Anterior cingulate cortex (tissue), 58 donors: ENCODE measurements around the gene CNN2.

Experiments used
- DNase-seq, 58 donors: peaks; one replicate each; lab custom pipeline; 2025; lab: John Stamatoyannopoulos, UW

The CNN2 gene

DNA sequence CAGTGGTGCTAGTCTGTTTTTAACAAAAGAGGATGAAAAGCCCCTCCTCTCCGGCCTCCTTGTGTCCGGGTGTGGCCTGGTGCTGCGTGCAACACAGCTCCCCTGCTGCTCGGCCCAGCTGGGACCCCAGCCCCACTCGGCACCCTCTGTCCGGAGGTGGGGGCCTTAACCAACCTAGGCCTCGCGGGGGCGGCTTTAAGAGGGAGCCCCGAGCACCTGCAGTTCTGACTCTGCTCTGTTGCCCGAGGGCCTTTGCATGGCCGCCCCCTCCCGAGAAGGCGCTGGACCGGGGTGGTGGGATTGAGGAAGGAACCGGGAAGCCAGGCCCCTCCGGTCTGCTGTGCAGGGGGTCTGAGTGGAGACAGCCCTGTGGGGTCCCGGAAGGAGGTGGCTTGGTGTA, 31.9 kb upstream of the CNN2 start:
- no peak for DNase-seq

- peak in 5 of 58 donors; percentile 15 to 30 (median 20) for DNase-seq
These were observed 31.2 kb upstream of the CNN2 start for GRCh38 chr19:995051-995827.

GRCh38 chr19:996051-996838, 30.2 kb upstream of the CNN2 start:
- DNase-seq = peak in 2 of 58 donors; percentile 9 to 15

GRCh38 chr19:998064-998463, 28.3 kb upstream of the CNN2 start:
- no peak for DNase-seq

GRCh38 chr19:999379-999719, 27.1 kb upstream of the CNN2 start:
- DNase-seq = no peak

- peak in 1 of 58 donors; percentile 8 for DNase-seq
These were observed 26.3 kb upstream of the CNN2 start, which contains the start of gene GRIN3B for GRCh38 chr19:1000095-1000494. Gene GRIN3B (plus strand): TSS chr19:1000419. CDS start chr19:1000438, 19 bp downstream.

DNA sequence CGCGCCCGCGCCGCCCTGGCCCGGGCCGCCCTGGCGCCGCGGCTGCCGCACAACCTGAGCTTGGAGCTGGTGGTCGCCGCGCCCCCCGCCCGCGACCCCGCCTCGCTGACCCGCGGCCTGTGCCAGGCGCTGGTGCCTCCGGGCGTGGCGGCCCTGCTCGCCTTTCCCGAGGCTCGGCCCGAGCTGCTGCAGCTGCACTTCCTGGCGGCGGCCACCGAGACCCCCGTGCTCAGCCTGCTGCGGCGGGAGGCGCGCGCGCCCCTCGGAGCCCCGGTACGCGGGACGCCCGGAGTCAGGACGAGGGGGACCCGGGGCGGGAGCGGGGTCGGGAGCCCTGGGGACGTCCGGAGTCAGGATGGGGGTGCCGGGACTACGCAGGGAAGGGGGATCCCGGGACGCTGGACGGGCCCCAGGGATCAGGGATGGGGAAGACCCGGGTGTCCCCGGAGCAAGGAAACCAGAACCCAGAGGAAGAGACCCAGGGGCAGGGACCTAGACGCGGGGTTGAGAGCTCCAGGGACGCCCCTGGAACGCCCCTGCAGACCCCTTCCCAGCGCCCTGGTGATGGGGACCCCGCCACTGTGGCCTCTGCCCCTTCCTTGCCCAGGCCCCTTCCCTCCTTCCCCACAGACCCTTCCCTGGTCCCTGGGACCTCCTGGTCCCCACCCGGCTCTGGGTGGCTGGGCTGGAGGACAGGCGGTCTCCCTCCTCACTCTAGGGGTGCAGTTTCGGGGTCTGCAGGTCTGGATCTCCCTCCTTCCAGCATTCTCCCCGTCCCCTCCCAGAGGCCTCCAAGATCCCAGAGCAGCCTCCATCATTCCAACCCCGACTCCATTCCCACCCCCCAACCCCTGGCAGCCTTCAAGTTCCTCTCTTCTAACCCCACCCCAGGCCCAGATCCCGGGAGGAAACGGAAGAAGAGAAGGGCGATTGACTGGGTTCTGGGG, 25.5 kb upstream of the CNN2 start:
- DNase-seq = no peak

DNA sequence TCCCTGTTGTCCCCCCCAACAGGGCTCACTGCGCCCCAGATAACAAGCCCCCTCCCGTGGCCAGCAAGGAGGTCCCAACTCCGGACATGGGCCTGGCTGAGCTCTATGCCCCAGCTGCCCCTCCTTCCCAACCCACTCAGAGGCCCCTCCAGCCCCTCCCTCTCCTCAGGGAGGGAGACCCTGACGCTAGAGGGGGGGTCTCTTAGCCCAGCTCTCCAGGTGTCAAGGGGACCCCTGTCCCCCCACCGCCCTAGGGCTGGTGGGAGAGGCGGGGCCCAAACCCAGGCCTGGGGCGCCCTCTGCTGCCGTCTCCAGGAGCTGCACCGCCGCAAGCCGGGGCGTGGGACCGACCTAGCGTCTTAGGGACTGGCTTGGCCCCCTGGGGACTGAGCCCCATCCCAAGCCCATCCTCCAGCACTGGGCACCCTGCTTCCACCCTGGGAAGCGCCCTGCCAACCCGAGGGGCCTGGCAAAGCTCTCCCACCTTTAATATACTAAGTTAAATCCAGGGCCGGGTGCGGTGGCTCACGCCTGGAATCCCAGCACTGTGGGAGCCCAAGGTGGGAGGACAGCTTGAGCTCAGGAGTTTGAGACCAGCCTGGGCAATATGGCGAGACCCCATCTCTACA, 24.8 kb upstream of the CNN2 start:
- DNase-seq = peak in 15 of 58 donors; percentile 5 to 57 (median 11)

- no peak for DNase-seq
These were observed 23.8 kb upstream of the CNN2 start for GRCh38 chr19:1002600-1002999.

DNA sequence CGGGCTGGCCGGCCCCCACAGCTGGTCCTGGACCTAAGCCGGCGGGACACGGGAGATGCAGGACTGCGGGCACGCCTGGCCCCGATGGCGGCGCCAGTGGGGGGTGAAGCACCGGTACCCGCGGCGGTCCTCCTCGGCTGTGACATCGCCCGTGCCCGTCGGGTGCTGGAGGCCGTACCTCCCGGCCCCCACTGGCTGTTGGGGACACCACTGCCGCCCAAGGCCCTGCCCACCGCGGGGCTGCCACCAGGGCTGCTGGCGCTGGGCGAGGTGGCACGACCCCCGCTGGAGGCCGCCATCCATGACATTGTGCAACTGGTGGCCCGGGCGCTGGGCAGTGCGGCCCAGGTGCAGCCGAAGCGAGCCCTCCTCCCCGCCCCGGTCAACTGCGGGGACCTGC, 23.1 kb upstream of the CNN2 start:
- no peak for DNase-seq

DNA sequence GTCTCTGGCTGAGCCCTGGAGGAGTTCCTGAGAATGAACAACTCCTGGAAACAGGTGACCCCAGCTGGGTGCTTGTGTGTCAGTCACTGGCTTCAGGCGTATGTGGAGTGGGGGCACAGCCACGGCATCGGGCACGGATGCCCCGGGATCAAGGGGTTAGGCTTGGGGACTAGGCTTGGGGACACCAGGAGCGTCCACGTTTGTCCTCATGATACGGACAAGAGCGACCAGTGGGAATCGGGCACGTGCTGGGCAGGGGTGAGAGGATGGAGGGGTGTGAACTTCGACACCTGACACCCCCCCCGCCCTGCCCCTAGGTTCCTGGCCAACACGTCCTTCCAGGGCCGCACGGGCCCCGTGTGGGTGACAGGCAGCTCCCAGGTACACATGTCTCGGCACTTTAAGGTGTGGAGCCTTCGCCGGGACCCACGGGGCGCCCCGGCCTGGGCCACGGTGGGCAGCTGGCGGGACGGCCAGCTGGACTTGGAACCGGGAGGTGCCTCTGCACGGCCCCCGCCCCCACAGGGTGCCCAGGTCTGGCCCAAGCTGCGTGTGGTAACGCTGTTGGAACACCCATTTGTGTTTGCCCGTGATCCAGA, 22.1 kb upstream of the CNN2 start:
- DNase-seq = no peak

GRCh38 chr19:1004803-1005664, 21.4 kb upstream of the CNN2 start:
- DNase-seq = no peak

GRCh38 chr19:1006711-1007398, 19.6 kb upstream of the CNN2 start:
- DNase-seq = no peak

- no peak for DNase-seq
These were observed 18.8 kb upstream of the CNN2 start for GRCh38 chr19:1007399-1008251.

DNA sequence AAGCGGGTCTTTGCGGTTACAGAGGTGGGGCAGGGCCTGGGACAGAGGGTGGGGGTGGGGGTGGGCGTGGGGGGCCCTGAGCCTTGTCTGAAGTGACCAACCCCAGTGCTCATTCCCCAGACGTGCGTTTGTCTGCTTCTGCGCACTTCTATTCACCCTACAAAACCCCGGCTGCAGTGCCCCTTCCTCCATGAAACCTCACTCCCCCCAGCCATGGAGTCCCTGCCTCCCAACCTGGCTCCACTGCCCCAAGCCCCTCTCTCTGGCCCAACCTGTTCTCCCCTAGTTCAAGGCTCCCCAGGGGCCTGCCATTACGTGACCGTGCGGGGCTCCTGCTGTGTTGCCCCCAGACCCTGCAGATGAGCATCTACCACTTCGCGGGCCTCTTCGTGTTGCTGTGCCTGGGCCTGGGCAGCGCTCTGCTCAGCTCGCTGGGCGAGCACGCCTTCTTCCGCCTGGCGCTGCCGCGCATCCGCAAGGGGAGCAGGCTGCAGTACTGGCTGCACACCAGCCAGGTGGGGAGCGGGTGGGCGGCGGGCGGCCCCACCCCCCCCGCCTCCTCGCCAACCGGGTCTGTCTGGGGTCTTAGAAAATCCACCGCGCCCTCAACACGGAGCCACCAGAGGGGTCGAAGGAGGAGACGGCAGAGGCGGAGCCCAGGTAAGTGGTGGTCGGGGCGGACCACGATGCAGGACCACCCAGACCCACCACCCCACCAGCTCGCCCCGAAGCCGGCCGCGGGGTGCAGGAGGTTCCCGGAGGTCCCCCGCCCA, 18.0 kb upstream of the CNN2 start:
- no peak for DNase-seq
